ENCODE data around the gene SRPK2. TPM values are rescaled to one million over a fixed set of nuclear protein-coding genes. Genes with fewer than 3 reads are reported as not detected.

SRPK2 gene
- total RNA-seq, 1 experiment from 2014 or later, result 59.8 TPM

DNA sequence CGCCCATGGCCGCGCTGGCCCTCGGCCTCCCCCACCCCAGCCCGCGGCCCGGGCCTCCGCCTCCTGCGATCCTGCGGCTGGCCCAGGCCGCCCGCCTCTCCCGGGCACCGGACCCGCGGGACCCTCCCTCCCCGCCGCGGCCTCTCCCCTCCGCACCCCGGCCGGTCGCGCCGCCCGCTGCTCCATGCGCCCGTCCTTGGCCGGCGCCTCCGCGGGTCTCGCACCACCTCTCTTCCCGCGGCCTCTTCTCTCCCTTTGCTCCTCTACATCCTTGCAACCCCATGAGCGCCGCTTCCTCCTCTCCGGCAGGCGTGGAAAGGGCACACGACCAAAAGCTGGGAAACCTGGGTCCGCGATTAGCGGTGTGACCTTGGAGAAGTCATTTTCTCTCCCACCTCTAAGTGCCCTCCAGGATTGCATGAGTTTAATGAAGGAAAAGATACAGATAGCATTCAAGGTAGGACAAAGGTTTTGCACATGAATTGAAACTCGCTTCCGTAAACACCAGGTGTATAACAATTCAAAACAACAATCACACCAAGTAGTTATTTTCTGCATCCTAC is 448 bp upstream of the SRPK2 start:
- intact Hi-C loops (cut with micrococcal nuclease; ENCODE audit: unreplicated experiment), result no loop called here
- H3K4me3 ChIP-seq (ENCODE audit: low read depth, low read length, poor library complexity, severe bottlenecking), result peak overlapping the region; percentile 97
- no peaks in the 10 kb centered on the region for H3K4me1 ChIP-seq (ENCODE audit: insufficient read depth, low read length, poor library complexity, severe bottlenecking)
- H3K36me3 ChIP-seq (ENCODE audit: insufficient read depth, low read length, poor library complexity, severe bottlenecking), result peaks cover 2% of the 10 kb centered on the region
- POLR2A ChIA-PET (ENCODE audit: low non-redundant PET), result no interaction called here
- H3K9me3 ChIP-seq (ENCODE audit: low read depth, low read length, poor library complexity, severe bottlenecking), result no peaks in the 10 kb centered on the region
- no TSS peak for BruUV-seq (replicated peaks)
- no peaks in the 10 kb centered on the region for H3K27me3 ChIP-seq (replicated peaks; ENCODE audit: insufficient read depth, low read depth, low read length, poor library complexity)
- peak; percentile 71 for DNase-seq (ENCODE audit: low spot score)
- no peak for TF ChIP-seq EZH2 (IDR thresholded peaks at IDR 0.05; ENCODE audit: borderline replicate concordance, low read depth, low read length, poor library complexity, severe bottlenecking)
- TF ChIP-seq, protein P1, sequence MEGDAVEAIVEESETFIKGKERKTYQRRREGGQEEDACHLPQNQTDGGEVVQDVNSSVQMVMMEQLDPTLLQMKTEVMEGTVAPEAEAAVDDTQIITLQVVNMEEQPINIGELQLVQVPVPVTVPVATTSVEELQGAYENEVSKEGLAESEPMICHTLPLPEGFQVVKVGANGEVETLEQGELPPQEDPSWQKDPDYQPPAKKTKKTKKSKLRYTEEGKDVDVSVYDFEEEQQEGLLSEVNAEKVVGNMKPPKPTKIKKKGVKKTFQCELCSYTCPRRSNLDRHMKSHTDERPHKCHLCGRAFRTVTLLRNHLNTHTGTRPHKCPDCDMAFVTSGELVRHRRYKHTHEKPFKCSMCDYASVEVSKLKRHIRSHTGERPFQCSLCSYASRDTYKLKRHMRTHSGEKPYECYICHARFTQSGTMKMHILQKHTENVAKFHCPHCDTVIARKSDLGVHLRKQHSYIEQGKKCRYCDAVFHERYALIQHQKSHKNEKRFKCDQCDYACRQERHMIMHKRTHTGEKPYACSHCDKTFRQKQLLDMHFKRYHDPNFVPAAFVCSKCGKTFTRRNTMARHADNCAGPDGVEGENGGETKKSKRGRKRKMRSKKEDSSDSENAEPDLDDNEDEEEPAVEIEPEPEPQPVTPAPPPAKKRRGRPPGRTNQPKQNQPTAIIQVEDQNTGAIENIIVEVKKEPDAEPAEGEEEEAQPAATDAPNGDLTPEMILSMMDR (conservative IDR thresholded peaks at IDR 0.05; ENCODE audit: low read depth, low read length), result no peak
- CTCF ChIA-PET, result no interaction called here
- no peak overlapping the region for H3K27ac ChIP-seq (ENCODE audit: low read depth, low read length, poor library complexity, severe bottlenecking)

DNA sequence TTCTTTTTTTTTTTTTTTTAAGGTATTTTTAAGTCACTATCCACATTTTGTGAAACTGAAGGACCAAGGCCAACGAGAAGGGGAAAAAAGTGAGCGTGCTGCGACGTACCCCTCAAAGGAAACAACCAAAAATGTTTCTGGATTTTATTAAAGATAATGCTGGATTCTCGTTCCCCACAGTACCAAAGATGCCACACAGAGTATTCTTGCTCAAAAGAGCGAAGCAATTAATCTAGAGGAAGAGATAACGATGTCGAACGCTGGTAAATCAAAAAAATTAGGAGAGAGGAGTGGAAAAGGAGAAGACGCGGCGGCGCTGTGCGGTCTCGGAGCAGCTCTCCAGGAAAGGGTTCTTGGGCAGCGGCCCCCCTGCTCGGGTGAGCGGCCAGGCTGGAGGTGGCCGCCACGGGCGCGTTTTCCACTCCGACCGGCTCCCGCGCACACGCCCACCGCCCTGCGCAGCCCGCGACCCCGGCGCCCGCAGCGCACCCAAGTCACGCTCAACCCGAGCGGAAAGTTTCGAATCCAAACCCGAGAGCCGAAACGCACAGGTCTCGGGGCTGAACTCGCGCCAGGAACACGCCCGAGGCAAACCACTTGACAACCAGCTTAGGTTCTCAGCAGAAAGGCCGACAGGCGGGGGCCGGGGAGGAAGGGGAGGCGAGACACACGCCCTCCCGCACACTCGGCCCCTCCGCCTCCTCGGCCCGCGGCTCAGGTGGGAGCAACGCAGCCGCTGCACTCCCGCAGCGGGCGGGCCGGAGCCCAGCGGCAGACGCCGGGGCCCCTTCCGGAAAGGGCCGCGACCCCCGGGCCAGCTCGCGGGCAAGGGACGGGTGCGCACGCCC is 989 bp downstream of the SRPK2 start:
- TF ChIP-seq EZH2 (IDR thresholded peaks at IDR 0.05; ENCODE audit: borderline replicate concordance, low read depth, low read length, poor library complexity, severe bottlenecking), result no peak
- TF ChIP-seq, protein P1 (conservative IDR thresholded peaks at IDR 0.05; ENCODE audit: low read depth, low read length), result no peak
- Histone ChIP-seq H3K9me3 (ENCODE audit: low read depth, low read length, poor library complexity, severe bottlenecking) (no peaks in the 10 kb centered on the region), H3K4me1 (ENCODE audit: insufficient read depth, low read length, poor library complexity, severe bottlenecking) (no peaks in the 10 kb centered on the region), H3K27me3 (replicated peaks; ENCODE audit: insufficient read depth, low read depth, low read length, poor library complexity) (no peaks in the 10 kb centered on the region), H3K27ac (ENCODE audit: low read depth, low read length, poor library complexity, severe bottlenecking) (peak overlapping the region; percentile 81), H3K36me3 (ENCODE audit: insufficient read depth, low read length, poor library complexity, severe bottlenecking) (peaks cover 2% of the 10 kb centered on the region), H3K4me3 (ENCODE audit: low read depth, low read length, poor library complexity, severe bottlenecking) (peak overlapping the region; percentile 97)
- peak; percentile 74 for DNase-seq (ENCODE audit: low spot score)
- CTCF ChIA-PET, result interaction anchor here (0.7 kb wide), 1 partner anchor 61 kb away, joined by 5 read pairs; no protein-coding TSS in a partner anchor
- BruUV-seq (replicated peaks), result no TSS peak
- intact Hi-C loops (cut with micrococcal nuclease; ENCODE audit: unreplicated experiment), result no loop called here
- POLR2A ChIA-PET (ENCODE audit: low non-redundant PET), result no interaction called here

DNA sequence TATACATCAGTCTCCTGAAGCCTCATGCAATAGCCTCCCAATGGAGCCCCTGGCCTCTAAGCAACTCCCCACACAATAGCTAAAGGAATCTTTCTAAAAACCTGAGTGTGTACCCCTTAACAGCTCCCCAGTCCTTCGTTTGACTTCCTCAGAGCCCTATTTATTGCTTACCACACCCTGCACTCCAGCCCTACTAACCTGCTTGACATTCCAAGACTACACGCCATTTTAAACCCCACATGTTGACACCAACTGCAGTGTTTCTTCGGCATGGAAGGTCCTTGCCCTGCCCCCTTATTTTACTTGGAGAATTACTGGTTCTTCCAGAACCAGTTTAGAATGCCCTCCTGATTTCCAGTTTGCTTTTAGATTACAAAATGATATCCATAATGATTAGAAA is 10.8 kb downstream of the SRPK2 start:
- TF ChIP-seq, protein P1 (conservative IDR thresholded peaks at IDR 0.05; ENCODE audit: low read depth, low read length), result no peak
- TF ChIP-seq EZH2 (IDR thresholded peaks at IDR 0.05; ENCODE audit: borderline replicate concordance, low read depth, low read length, poor library complexity, severe bottlenecking), result no peak
- ChIA-PET POLR2A (ENCODE audit: low non-redundant PET) (no interaction called here), CTCF (no interaction called here)
- intact Hi-C loops (cut with micrococcal nuclease; ENCODE audit: unreplicated experiment), result no loop called here
- no TSS peak for BruUV-seq (replicated peaks)
- no peaks in the 10 kb centered on the region for H3K9me3 ChIP-seq (ENCODE audit: low read depth, low read length, poor library complexity, severe bottlenecking)
- no peaks in the 10 kb centered on the region for H3K27me3 ChIP-seq (replicated peaks; ENCODE audit: insufficient read depth, low read depth, low read length, poor library complexity)
- H3K4me3 ChIP-seq (ENCODE audit: low read depth, low read length, poor library complexity, severe bottlenecking), result no peak overlapping the region
- no peak for DNase-seq (ENCODE audit: low spot score)
- H3K27ac ChIP-seq (ENCODE audit: low read depth, low read length, poor library complexity, severe bottlenecking), result no peak overlapping the region
- H3K4me1 ChIP-seq (ENCODE audit: insufficient read depth, low read length, poor library complexity, severe bottlenecking), result no peaks in the 10 kb centered on the region
- H3K36me3 ChIP-seq (ENCODE audit: insufficient read depth, low read length, poor library complexity, severe bottlenecking), result no peaks in the 10 kb centered on the region
